BJ (cell line): ENCODE measurements around the gene CPNE1. TPM values are rescaled to one million over a fixed set of nuclear protein-coding genes. Genes with fewer than 3 reads are reported as not detected.
"Not testable (repeated sequence)": the region's sequence is repeated elsewhere in the genome, so short reads cannot be mapped to it uniquely, and the experiment has no call there.

Source experiments
- CTCF ChIA-PET: fragments of 350-600 bp; formaldehyde crosslinking; extraction: SDS; loops from one replicate; lab custom pipeline; 2021; ENCODE audit warnings: antibody characterized with exemption, inconsistent platforms; lab: Yijun Ruan, JAX
- POLR2A ChIA-PET: fragments of 300-600 bp; sonication (Branson Sonifier 250); formaldehyde crosslinking; extraction: SDS; loops from one replicate; lab custom pipeline; 2021; ENCODE audit warnings: antibody characterized with exemption; lab: Charles Lee
- DNase-seq: peaks from one replicate; pipeline ENCODE4 v3.0.0-alpha.2; 2011; ENCODE audit warnings: low read depth
- H3K27me3 ChIP-seq: 2 replicates; pipeline ENCODE4 v1.6.0; 2011; ENCODE audit warnings: low read length; ENCODE audit not compliant: control insufficient read depth, insufficient read depth
- H3K36me3 ChIP-seq: 2 replicates; pipeline ENCODE4 v1.5.1; 2011; ENCODE audit warnings: low read length; ENCODE audit not compliant: control insufficient read depth, insufficient read depth
- H3K4me3 ChIP-seq: 2 replicates; pipeline ENCODE4 v1.5.1; 2011; ENCODE audit warnings: low read depth, mild to moderate bottlenecking, control low read depth, low read length
- polyA plus RNA-seq: library from polyadenylated mRNA; depleted of rRNA; stranded (reverse); fragments of >200 nt; gene quantifications from 2 replicates; pipeline ENCODE4 v1.2.3, GENCODE V29; 2011
- TF ChIP-seq, protein P1 (sequence below): IDR thresholded peaks from 2 replicates; pipeline ENCODE4 v1.5.1; 2011; ENCODE audit warnings: low read depth, mild to moderate bottlenecking, control low read depth, inconsistent platforms, low read length, moderate library complexity; ENCODE audit not compliant: insufficient read depth

The CPNE1 gene
- polyA plus RNA-seq, 1 experiment, result 217 TPM

DNA sequence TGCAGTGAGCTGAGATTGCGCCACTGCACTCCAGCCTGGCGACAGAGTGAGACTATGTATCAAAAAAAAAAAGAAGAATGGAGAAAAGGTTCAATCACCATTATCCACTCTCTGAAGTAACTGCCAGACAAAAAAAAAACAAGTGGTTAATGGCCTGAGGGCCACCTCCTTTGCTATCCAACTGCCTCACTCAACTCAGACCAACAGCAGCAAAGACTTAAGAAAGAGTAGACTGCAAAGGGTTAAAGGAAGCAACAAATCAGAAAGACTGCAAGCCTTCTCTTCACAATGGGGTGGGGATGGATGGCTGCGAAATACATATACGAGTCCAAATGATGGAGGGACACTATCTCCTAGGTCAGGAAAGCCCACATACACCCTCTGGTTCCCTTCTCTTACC, 31.3 kb upstream of the CPNE1 start:
- Histone ChIP-seq H3K36me3 (peaks cover 6% of the 10 kb centered on the region), H3K4me3 (no peak overlapping the region), H3K27me3 (no peaks in the 10 kb centered on the region)
- TF ChIP-seq, protein P1, sequence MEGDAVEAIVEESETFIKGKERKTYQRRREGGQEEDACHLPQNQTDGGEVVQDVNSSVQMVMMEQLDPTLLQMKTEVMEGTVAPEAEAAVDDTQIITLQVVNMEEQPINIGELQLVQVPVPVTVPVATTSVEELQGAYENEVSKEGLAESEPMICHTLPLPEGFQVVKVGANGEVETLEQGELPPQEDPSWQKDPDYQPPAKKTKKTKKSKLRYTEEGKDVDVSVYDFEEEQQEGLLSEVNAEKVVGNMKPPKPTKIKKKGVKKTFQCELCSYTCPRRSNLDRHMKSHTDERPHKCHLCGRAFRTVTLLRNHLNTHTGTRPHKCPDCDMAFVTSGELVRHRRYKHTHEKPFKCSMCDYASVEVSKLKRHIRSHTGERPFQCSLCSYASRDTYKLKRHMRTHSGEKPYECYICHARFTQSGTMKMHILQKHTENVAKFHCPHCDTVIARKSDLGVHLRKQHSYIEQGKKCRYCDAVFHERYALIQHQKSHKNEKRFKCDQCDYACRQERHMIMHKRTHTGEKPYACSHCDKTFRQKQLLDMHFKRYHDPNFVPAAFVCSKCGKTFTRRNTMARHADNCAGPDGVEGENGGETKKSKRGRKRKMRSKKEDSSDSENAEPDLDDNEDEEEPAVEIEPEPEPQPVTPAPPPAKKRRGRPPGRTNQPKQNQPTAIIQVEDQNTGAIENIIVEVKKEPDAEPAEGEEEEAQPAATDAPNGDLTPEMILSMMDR, result no peak
- no peak for DNase-seq
- ChIA-PET CTCF (no interaction called here), POLR2A (no interaction called here)

DNA sequence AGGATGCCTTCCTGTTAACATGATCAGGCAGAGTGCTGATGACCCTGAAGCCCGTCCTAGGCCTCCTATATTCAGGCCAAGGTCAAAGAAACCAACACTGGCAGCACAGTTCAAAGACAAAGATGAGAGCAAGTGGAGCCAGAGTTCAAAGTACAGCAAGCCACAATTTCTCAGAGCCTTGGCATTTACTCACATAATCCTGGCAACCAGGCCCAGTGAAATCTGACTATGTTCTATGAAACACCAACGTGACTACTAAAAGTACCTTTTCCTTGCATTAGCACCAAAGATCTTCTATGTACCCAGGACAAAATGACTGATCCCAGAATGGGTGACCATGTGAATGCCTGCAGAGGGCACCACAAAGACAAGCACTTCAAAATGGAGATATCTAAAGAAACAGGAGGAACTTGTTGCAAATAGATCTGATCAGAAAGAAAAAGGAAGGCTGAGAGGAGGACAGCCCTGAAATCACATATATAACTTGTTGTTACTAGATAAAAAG, 30.6 kb upstream of the CPNE1 start:
- POLR2A ChIA-PET, result no interaction called here
- no peak overlapping the region for H3K4me3 ChIP-seq
- H3K27me3 ChIP-seq, result no peaks in the 10 kb centered on the region
- TF ChIP-seq, protein P1, result no peak
- CTCF ChIA-PET, result no interaction called here
- no peak for DNase-seq
- H3K36me3 ChIP-seq, result peaks cover 8% of the 10 kb centered on the region

DNA sequence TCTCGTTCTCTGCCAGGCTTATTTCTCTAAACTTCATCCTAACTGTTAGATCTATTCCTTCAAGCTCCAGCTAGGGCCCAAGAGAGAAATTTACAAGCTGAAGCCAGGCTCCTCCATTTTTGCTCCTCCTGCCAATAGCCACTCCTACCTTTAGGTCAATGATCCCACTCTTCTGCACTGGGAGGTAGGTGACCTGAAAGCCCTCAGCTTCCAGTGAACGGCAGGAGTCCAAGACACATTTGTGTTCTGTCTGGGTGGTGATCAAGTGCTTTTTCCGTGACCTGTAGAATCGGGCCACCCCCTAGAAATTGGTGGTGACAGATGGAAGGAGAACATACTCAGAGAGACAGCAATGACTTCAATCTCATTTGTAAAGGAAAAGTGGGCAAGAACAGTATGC, 25.6 kb upstream of the CPNE1 start:
- no peak for DNase-seq
- ChIA-PET CTCF (interaction anchor here (0.6 to 1.5 kb wide), 2 partner anchors 23 to 220 kb away, joined by 3 to 4 read pairs; no protein-coding TSS in a partner anchor), POLR2A (no interaction called here)
- H3K4me3 ChIP-seq, result no peak overlapping the region
- TF ChIP-seq, protein P1, result no peak
- H3K27me3 ChIP-seq, result no peaks in the 10 kb centered on the region
- H3K36me3 ChIP-seq, result peaks cover 10% of the 10 kb centered on the region

DNA sequence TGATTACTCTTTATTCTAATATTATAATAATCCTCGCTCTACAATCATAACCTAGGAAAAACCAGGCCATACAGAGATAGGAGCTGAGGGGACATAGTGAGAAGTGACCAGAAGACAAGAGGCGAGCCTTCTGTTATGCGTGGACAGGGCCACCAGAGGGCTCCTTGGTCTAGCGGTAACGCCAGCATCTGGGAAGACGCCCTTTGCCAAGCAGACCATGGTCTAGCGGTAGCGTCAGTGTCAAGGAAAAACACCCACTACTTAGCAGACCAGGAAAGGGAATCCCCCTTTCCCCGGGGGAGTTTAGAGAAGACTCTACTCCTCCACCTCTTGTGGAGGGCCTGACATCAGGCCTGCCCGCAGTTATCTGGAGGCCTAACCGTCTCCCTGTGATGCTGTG, 22.2 kb upstream of the CPNE1 start:
- CTCF ChIA-PET, DNase-seq, H3K4me3 ChIP-seq, H3K27me3 ChIP-seq, H3K36me3 ChIP-seq: not testable (repeated sequence)
- TF ChIP-seq, protein P1, result peak; percentile 27
- POLR2A ChIA-PET, result interaction anchor here (0.6 kb wide), 1 partner anchor 20 kb away, joined by 3 read pairs; no protein-coding TSS in a partner anchor

- H3K27me3 ChIP-seq, H3K36me3 ChIP-seq, DNase-seq, H3K4me3 ChIP-seq, POLR2A ChIA-PET: not testable (repeated sequence)
- CTCF ChIA-PET, result interaction anchor here (1.6 kb wide), 1 partner anchor 15 kb away, joined by 4 read pairs; no protein-coding TSS in a partner anchor
These were observed 20.7 kb upstream of the CPNE1 start for GRCh38 chr20:35685368-35685767.

DNA sequence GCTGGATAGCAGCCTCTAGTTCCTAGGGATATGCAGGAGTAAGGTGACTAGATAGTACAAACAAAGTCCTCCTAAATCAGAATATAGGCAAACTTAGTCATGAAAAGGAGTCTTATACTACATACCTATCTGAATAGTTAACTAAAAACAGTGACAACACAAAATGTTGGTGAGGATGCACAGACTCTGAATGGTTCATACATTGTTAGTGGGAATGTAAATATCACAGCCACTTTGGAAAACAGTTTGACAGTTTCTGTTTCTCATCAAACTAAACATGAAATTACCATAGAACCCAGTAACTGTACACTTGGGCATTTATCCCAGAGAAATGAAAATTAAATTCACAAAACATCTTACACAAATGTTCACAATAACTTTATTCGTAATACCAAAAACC, 17.3 kb upstream of the CPNE1 start:
- Histone ChIP-seq H3K27me3 (no peaks in the 10 kb centered on the region), H3K36me3 (peaks cover 2% of the 10 kb centered on the region), H3K4me3 (no peak overlapping the region)
- ChIA-PET CTCF (no interaction called here), POLR2A (no interaction called here)
- no peak for DNase-seq
- TF ChIP-seq, protein P1, result no peak
